GM23338 (cell line): ENCODE data around the gene HOXA11.

Experiments
- CTCF ChIP-seq, 2 experiments: fragments of 200-600 bp in 1 of 2; sonication (generic) in 1 of 2; conservative IDR thresholded peaks; 2 replicates each; pipeline versions ENCODE4 v1.5.1 to v1.6.1; 2016 to 2017; ENCODE audit warnings: antibody characterized with exemption in 2 of 2, low read depth in 2 of 2, mild to moderate bottlenecking in 2 of 2, moderate library complexity in 1 of 2
- EZH2phosphoT487 ChIP-seq: fragments of 200-600 bp; sonication (generic); IDR thresholded peaks from one replicate; pipeline ENCODE4 v1.8.1; 2018; ENCODE audit warnings: antibody characterized with exemption; ENCODE audit not compliant: unreplicated experiment
- POLR2AphosphoS5 ChIP-seq: IDR thresholded peaks from 2 replicates; pipeline ENCODE4 v1.6.1; 2016; ENCODE audit warnings: antibody characterized with exemption, low read depth
- STAT1 ChIP-seq: IDR thresholded peaks from one replicate; pipeline ENCODE4 v1.6.1; 2016; ENCODE audit warnings: antibody characterized with exemption; ENCODE audit not compliant: unreplicated experiment

DNA sequence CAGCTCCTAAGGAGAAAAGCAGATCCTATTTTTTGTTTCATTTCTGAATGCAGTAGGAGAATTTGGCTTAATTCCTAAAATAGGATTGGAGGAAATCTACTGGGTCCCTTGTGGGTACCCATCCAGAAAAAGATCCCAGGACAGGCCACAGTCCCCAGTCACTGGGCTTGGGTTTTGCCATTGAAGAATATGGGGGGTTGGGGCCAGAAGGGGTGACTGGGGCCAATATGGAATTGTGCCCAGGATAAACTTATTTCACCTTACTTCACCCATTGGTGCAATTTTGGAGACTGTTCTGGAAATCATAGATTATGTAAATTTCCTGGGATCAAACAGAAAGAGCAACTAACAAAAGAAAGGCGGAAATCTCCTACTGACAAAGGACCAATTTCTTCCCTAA is 46.6 kb downstream of the HOXA11 start:
- TF ChIP-seq CTCF (conservative IDR thresholded peaks at IDR 0.05; ENCODE audit: low read depth in 2 of 2) (no peak), POLR2AphosphoS5 (no peak), EZH2phosphoT487 (no peak), STAT1 (no peak)
